IPS DF 6.9 (cell line): ENCODE measurements around the gene SYNE1.
A peak's percentile ranks its signal among the peaks of the same experiment; 100 is the strongest.

ENCODE experiments used
- DNase-seq: peaks from one replicate; pipeline ENCODE4 v3.0.0-alpha.2; 2013; ENCODE audit warnings: low read depth, low spot score
- H3K27ac ChIP-seq: one replicate; pipeline ENCODE4 v1.5.1; 2013; ENCODE audit warnings: low read length, control low read depth
- H3K27me3 ChIP-seq: 2 replicates; pipeline ENCODE4 v1.6.1; 2013; ENCODE audit warnings: mild to moderate bottlenecking, low read length; ENCODE audit not compliant: control insufficient read depth, insufficient read depth
- H3K36me3 ChIP-seq: 2 replicates; pipeline ENCODE4 v1.6.1; 2013; ENCODE audit warnings: low read length; ENCODE audit not compliant: control insufficient read depth, insufficient read depth
- H3K4me1 ChIP-seq: 2 replicates; pipeline ENCODE4 v1.6.1; 2013; ENCODE audit warnings: low read length; ENCODE audit not compliant: control insufficient read depth, insufficient read depth
- H3K4me3 ChIP-seq: 2 replicates; pipeline ENCODE4 v1.5.1; 2013; ENCODE audit warnings: mild to moderate bottlenecking, low read length
- H3K9me3 ChIP-seq: 2 replicates; pipeline ENCODE4 v1.6.1; 2013; ENCODE audit warnings: low read length, inconsistent platforms; ENCODE audit not compliant: control insufficient read depth, insufficient read depth
- WGBS: extraction: QIAGEN DNeasy Blood & Tissue Kit; methylation state at CpG from one replicate; pipeline ENCODE4 v1.1.7; 2013; ENCODE audit warnings: mixed read lengths, missing lambda C conversion rate; ENCODE audit not compliant: insufficient read length, insufficient coverage; 5-methylcytosine and 5-hydroxymethylcytosine counted together

The SYNE1 gene

GRCh38 chr6:152309006-152309405 is 328.2 kb downstream of the SYNE1 start:
- H3K4me3 ChIP-seq = no peak overlapping the region
- no peaks in the 10 kb centered on the region for H3K4me1 ChIP-seq
- no CpG with 5 or more reads among the region's 3 CpGs for WGBS
- no peaks in the 10 kb centered on the region for H3K9me3 ChIP-seq
- no peaks in the 10 kb centered on the region for H3K27me3 ChIP-seq
- no peaks in the 10 kb centered on the region for H3K36me3 ChIP-seq
- DNase-seq = no peak
- H3K27ac ChIP-seq = no peak overlapping the region

GRCh38 chr6:152308306-152308705 is 328.9 kb downstream of the SYNE1 start:
- WGBS = no CpG with 5 or more reads among the region's 5 CpGs
- H3K9me3 ChIP-seq = no peaks in the 10 kb centered on the region
- no peaks in the 10 kb centered on the region for H3K36me3 ChIP-seq
- H3K4me3 ChIP-seq = no peak overlapping the region
- H3K27me3 ChIP-seq = no peaks in the 10 kb centered on the region
- H3K27ac ChIP-seq = no peak overlapping the region
- no peak for DNase-seq
- no peaks in the 10 kb centered on the region for H3K4me1 ChIP-seq

- H3K4me1 ChIP-seq = no peaks in the 10 kb centered on the region
- no peaks in the 10 kb centered on the region for H3K36me3 ChIP-seq
- no CpG with 5 or more reads among the region's 1 CpG for WGBS
- H3K27ac ChIP-seq = no peak overlapping the region
- DNase-seq = no peak
- no peaks in the 10 kb centered on the region for H3K9me3 ChIP-seq
- H3K4me3 ChIP-seq = no peak overlapping the region
- H3K27me3 ChIP-seq = no peaks in the 10 kb centered on the region
Observed at GRCh38 chr6:152305672-152306071, 331.5 kb downstream of the SYNE1 start.

GRCh38 chr6:152301765-152302568 is 335.2 kb downstream of the SYNE1 start:
- Histone ChIP-seq H3K36me3 (no peaks in the 10 kb centered on the region), H3K4me1 (no peaks in the 10 kb centered on the region), H3K27me3 (no peaks in the 10 kb centered on the region), H3K4me3 (peak overlapping the region; percentile 50; the same call in 1 of the 2 replicates), H3K27ac (no peak overlapping the region), H3K9me3 (no peaks in the 10 kb centered on the region)
- DNase-seq = peak; percentile 54
- WGBS = no CpG with 5 or more reads among the region's 44 CpGs

- Histone ChIP-seq H3K4me1 (0 out of 2 replicates have a peak, but pooled peaks cover 1% of the 10 kb centered on the region), H3K9me3 (no peaks in the 10 kb centered on the region), H3K27ac (no peak overlapping the region), H3K27me3 (no peaks in the 10 kb centered on the region), H3K36me3 (no peaks in the 10 kb centered on the region), H3K4me3 (peak overlapping the region; percentile 50; the same call in 1 of the 2 replicates)
- WGBS = no CpG with 5 or more reads among the region's 7 CpGs
- no peak for DNase-seq
Observed at GRCh38 chr6:152301021-152301764, 336.0 kb downstream of the SYNE1 start.

GRCh38 chr6:152300517-152300916 is 336.6 kb downstream of the SYNE1 start:
- Histone ChIP-seq H3K4me1 (0 out of 2 replicates have a peak, but pooled peaks cover 1% of the 10 kb centered on the region), H3K4me3 (no peak overlapping the region)

GRCh38 chr6:152298848-152299735 is 338.1 kb downstream of the SYNE1 start:
- no CpG with 5 or more reads among the region's 3 CpGs for WGBS
- no peak overlapping the region for H3K27ac ChIP-seq
- no peaks in the 10 kb centered on the region for H3K9me3 ChIP-seq
- DNase-seq = no peak
- H3K4me3 ChIP-seq = no peak overlapping the region
- no peaks in the 10 kb centered on the region for H3K36me3 ChIP-seq
- no peaks in the 10 kb centered on the region for H3K27me3 ChIP-seq
- 0 out of 2 replicates have a peak, but pooled peaks cover 1% of the 10 kb centered on the region for H3K4me1 ChIP-seq

More at GRCh38 chr6:152300517-152300916, 336.6 kb downstream of the SYNE1 start:
- no peaks in the 10 kb centered on the region for H3K9me3 ChIP-seq
- WGBS = no CpG with 5 or more reads among the region's 7 CpGs
- no peaks in the 10 kb centered on the region for H3K36me3 ChIP-seq
- H3K27me3 ChIP-seq = no peaks in the 10 kb centered on the region
- no peak for DNase-seq
- no peak overlapping the region for H3K27ac ChIP-seq

- no peak overlapping the region for H3K4me3 ChIP-seq
Observed at GRCh38 chr6:152298055-152298647, 339.0 kb downstream of the SYNE1 start.

GRCh38 chr6:152296648-152297376 is 340.4 kb downstream of the SYNE1 start:
- Histone ChIP-seq H3K4me3 (no peak overlapping the region), H3K9me3 (no peaks in the 10 kb centered on the region), H3K4me1 (0 out of 2 replicates have a peak, but pooled peaks cover 1% of the 10 kb centered on the region), H3K36me3 (no peaks in the 10 kb centered on the region), H3K27me3 (no peaks in the 10 kb centered on the region), H3K27ac (no peak overlapping the region)
- no CpG with 5 or more reads among the region's 3 CpGs for WGBS
- DNase-seq = no peak

More at GRCh38 chr6:152298055-152298647, 339.0 kb downstream of the SYNE1 start:
- no CpG with 5 or more reads among the region's 3 CpGs for WGBS
- 0 out of 2 replicates have a peak, but pooled peaks cover 1% of the 10 kb centered on the region for H3K4me1 ChIP-seq
- no peak for DNase-seq
- no peaks in the 10 kb centered on the region for H3K36me3 ChIP-seq
- no peaks in the 10 kb centered on the region for H3K27me3 ChIP-seq
- H3K27ac ChIP-seq = no peak overlapping the region
- H3K9me3 ChIP-seq = no peaks in the 10 kb centered on the region
